HepG2 (cell line): ENCODE measurements around the gene PKD2L1. TPM values are rescaled to one million over a fixed set of nuclear protein-coding genes. Genes with fewer than 3 reads are reported as not detected.

Source experiments
- BHLHE40 ChIP-seq: IDR thresholded peaks from 2 replicates; pipeline ENCODE4 v1.6.1; 2011; ENCODE audit warnings: low read length, improper control_type of control experiment
- CHD4 ChIP-seq: fragments of 200-600 bp; sonication (generic); IDR thresholded peaks from 2 replicates; pipeline ENCODE4 v1.7.0; 2017; ENCODE audit warnings: mild to moderate bottlenecking, low read length, borderline replicate concordance
- FOXJ3 ChIP-seq: sonication (generic); formaldehyde crosslinking; IDR thresholded peaks from 2 replicates; pipeline ENCODE4 v1.4.0; 2020; ENCODE audit warnings: missing genetic modification reagents, mild to moderate bottlenecking, borderline replicate concordance
- FOXK2 ChIP-seq: fragments of 450-650 bp; IDR thresholded peaks from 2 replicates; pipeline ENCODE4 v1.6.1; 2016
- HNF4A ChIP-seq: sonication (generic); formaldehyde crosslinking; IDR thresholded peaks from 2 replicates; pipeline ENCODE4 v1.4.0; 2020; ENCODE audit warnings: missing genetic modification reagents
- KDM4B ChIP-seq: sonication (generic); formaldehyde crosslinking; IDR thresholded peaks from 2 replicates; pipeline ENCODE4 v1.4.0; 2020; ENCODE audit warnings: missing genetic modification reagents
- KLF6 ChIP-seq: IDR thresholded peaks from 2 replicates; pipeline ENCODE4 v1.8.0; 2016; ENCODE audit warnings: missing biosample characterization, missing genetic modification reagents
- MED1 ChIP-seq: sonication (generic); formaldehyde crosslinking; IDR thresholded peaks from 2 replicates; pipeline ENCODE4 v1.4.0; 2020; ENCODE audit warnings: missing genetic modification reagents
- MIER3 ChIP-seq: IDR thresholded peaks from 2 replicates; pipeline ENCODE4 v1.6.1; 2016; ENCODE audit warnings: missing compliant biosample characterization, borderline replicate concordance
- MTF2 ChIP-seq: sonication (generic); formaldehyde crosslinking; IDR thresholded peaks from 2 replicates; pipeline ENCODE4 v1.5.0; 2020; ENCODE audit warnings: missing genetic modification reagents, borderline replicate concordance
- NFYC ChIP-seq: IDR thresholded peaks from 2 replicates; pipeline ENCODE4 v1.6.1; 2016; ENCODE audit warnings: missing genetic modification reagents, missing compliant biosample characterization
- NPAS2 ChIP-seq: sonication (generic); formaldehyde crosslinking; IDR thresholded peaks from 2 replicates; pipeline ENCODE4 v1.8.0; 2022; ENCODE audit warnings: mild to moderate bottlenecking, missing genetic modification reagents, borderline replicate concordance
- POLR2A ChIP-seq, 2 experiments: IDR thresholded peaks; 2 replicates each; pipeline ENCODE4 v1.6.1; 2011; ENCODE audit warnings: low read depth in 2 of 2, low read length in 2 of 2, mild to moderate bottlenecking in 1 of 2, moderate library complexity in 1 of 2; ENCODE audit not compliant: insufficient read depth in 1 of 2
- RORA ChIP-seq: sonication (generic); formaldehyde crosslinking; IDR thresholded peaks from 2 replicates; pipeline ENCODE4 v1.5.0; 2020; ENCODE audit warnings: mild to moderate bottlenecking, missing genetic modification reagents, moderate library complexity
- SYNCRIP ChIP-seq: fragments of 200-400 bp; formaldehyde crosslinking; IDR thresholded peaks from 2 replicates; pipeline ENCODE4 v1.6.1; 2018; ENCODE audit warnings: mild to moderate bottlenecking, low read depth, low read length; ENCODE audit not compliant: insufficient read depth
- ZFP37 ChIP-seq: sonication (generic); formaldehyde crosslinking; IDR thresholded peaks from 2 replicates; pipeline ENCODE4 v1.4.0; 2020; ENCODE audit warnings: missing genetic modification reagents, borderline replicate concordance
- ZNF749 ChIP-seq: sonication (generic); formaldehyde crosslinking; IDR thresholded peaks from 2 replicates; pipeline ENCODE4 v1.8.0; 2022; ENCODE audit warnings: mild to moderate bottlenecking, missing genetic modification reagents, moderate library complexity, borderline replicate concordance
- ZNF772 ChIP-seq: sonication (generic); formaldehyde crosslinking; IDR thresholded peaks from 2 replicates; pipeline ENCODE4 v1.5.0; 2020; ENCODE audit warnings: mild to moderate bottlenecking, missing genetic modification reagents
- ZNF816 ChIP-seq: sonication (generic); formaldehyde crosslinking; IDR thresholded peaks from 2 replicates; pipeline ENCODE4 v1.8.0; 2022; ENCODE audit warnings: missing genetic modification reagents, mild to moderate bottlenecking, borderline replicate concordance
- ZNF83 ChIP-seq: sonication (generic); formaldehyde crosslinking; IDR thresholded peaks from 2 replicates; pipeline ENCODE4 v1.4.0; 2020; ENCODE audit warnings: missing genetic modification reagents, mild to moderate bottlenecking, borderline replicate concordance
- polyA plus RNA-seq, 8 experiments: library from polyadenylated mRNA; depleted of rRNA in 3 of 8; stranded (reverse) in 7 of 8; unstranded in 1 of 8; fragments of >200 nt; fragmentation: Illumina TruSeq in 4 of 8; extraction: Trizol in 4 of 8; gene quantifications; 2 replicates each; pipeline versions ENCODE4 v1.2.1 to v1.2.3, GENCODE V29; 2011 to 2016; ENCODE audit warnings: low read depth in 4 of 8, missing spikeins in 1 of 8, mixed read lengths in 1 of 8; ENCODE audit not compliant: insufficient read depth in 1 of 8
- total RNA-seq, 5 experiments: library from RNA; depleted of rRNA; stranded (reverse); fragments of >200 nt; fragmentation: Illumina TruSeq; extraction: Trizol; gene quantifications; 2 replicates each; pipeline ENCODE4 v1.2.3, GENCODE V29; 2016; ENCODE audit warnings: low read depth in 1 of 5
- TF ChIP-seq, protein P1 (sequence below), 2 experiments: sonication (generic) in 1 of 2; formaldehyde crosslinking in 1 of 2; IDR thresholded peaks; 2 replicates each; pipeline versions ENCODE4 v1.4.0 to v1.6.1; 2018 to 2020; ENCODE audit warnings: missing genetic modification reagents in 2 of 2, borderline replicate concordance in 1 of 2, low read depth in 1 of 2, mild to moderate bottlenecking in 1 of 2, missing biosample characterization in 1 of 2
- TF ChIP-seq, protein P2 (sequence below): IDR thresholded peaks from 2 replicates; pipeline ENCODE4 v1.6.1; 2016; ENCODE audit warnings: missing compliant biosample characterization, missing genetic modification reagents, borderline replicate concordance
- TF ChIP-seq, protein P3 (sequence below): IDR thresholded peaks from 2 replicates; pipeline ENCODE4 v1.6.1; 2016; ENCODE audit warnings: missing biosample characterization, missing genetic modification reagents, low read depth
- TF ChIP-seq, protein P4 (sequence below): sonication (generic); formaldehyde crosslinking; IDR thresholded peaks from 2 replicates; pipeline ENCODE4 v1.5.1; 2020; ENCODE audit warnings: mild to moderate bottlenecking, missing genetic modification reagents, moderate library complexity

Gene PKD2L1
- total and polyA plus RNA-seq, 2 of the 13 experiments (the other 11 are each of a cell fraction or from before 2014, with no cell fraction given) = 0.07 to 0.15 TPM

DNA sequence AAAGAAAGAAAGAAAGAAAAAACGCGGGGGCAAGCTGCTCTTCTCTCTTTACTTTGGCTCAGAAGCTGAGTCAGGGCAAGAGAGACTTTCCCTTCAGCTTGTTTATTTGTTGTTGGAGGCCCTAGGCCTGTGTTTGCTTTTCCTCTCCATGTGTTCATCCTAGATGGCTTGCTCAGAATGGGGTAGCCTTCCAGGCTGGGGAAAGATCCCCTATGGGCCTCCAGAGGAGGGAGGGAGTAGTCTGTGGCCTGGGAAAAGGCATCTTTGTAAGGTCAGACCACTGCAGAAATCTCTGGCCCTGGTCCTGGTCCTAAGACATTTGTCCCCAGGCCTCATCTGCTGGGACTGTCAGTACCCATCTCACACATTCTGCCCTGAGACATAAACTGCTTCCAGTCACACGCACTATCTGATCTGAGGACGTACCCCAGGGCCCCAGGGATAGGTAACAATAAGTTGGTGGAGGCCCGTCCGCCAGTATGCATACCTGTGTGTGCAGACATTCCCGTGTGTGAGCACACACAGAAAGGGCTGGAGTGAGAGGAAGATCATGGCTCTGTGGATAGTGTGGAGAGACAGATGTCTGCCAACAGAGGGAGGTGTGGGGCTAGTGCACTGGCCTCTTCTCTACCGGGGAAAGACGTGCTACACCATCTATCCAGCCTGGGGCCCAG lies 12.1 kb upstream of the PKD2L1 start (continued):
- TF ChIP-seq ZFP37 (CRISPR knock-in tag) (no peak), RORA (CRISPR knock-in tag) (no peak), MTF2 (CRISPR knock-in tag) (0 out of 2 replicates have a peak, but pooled peaks have one; percentile 5), KLF6 (0 out of 2 replicates have a peak, but pooled peaks have one; percentile 35), ZNF749 (CRISPR knock-in tag) (0 out of 2 replicates have a peak, but pooled peaks have one; percentile 25), ZNF772 (CRISPR knock-in tag) (0 out of 2 replicates have a peak, but pooled peaks have one; percentile 42), KDM4B (CRISPR knock-in tag) (peak; percentile 66; the same call in 1 of the 2 replicates), FOXK2 (peak; percentile 76), NPAS2 (CRISPR knock-in tag) (no peak), FOXJ3 (CRISPR knock-in tag) (peak; percentile 31; the same call in 1 of the 2 replicates), POLR2A (IDR thresholded peaks at IDR 0.05; ENCODE audit: insufficient read depth in 1 of 2, low read depth in 2 of 2, low read length in 2 of 2) (peak; percentile 22 to 37; a peak in 1 of 4 replicates), MIER3 (0 out of 2 replicates have a peak, but pooled peaks have one; percentile 13), CHD4 (no peak), ZNF816 (CRISPR knock-in tag) (no peak; the same call in 1 of the 2 replicates), HNF4A (CRISPR knock-in tag) (0 out of 2 replicates have a peak, but pooled peaks have one; percentile 4), BHLHE40 (peak; percentile 17; the same call in 1 of the 2 replicates), NFYC (CRISPR knock-in tag) (0 out of 2 replicates have a peak, but pooled peaks have one; percentile 9), SYNCRIP (no peak), MED1 (peak; percentile 65), ZNF83 (CRISPR knock-in tag) (0 out of 2 replicates have a peak, but pooled peaks have one; percentile 53)
- TF ChIP-seq, protein P1, sequence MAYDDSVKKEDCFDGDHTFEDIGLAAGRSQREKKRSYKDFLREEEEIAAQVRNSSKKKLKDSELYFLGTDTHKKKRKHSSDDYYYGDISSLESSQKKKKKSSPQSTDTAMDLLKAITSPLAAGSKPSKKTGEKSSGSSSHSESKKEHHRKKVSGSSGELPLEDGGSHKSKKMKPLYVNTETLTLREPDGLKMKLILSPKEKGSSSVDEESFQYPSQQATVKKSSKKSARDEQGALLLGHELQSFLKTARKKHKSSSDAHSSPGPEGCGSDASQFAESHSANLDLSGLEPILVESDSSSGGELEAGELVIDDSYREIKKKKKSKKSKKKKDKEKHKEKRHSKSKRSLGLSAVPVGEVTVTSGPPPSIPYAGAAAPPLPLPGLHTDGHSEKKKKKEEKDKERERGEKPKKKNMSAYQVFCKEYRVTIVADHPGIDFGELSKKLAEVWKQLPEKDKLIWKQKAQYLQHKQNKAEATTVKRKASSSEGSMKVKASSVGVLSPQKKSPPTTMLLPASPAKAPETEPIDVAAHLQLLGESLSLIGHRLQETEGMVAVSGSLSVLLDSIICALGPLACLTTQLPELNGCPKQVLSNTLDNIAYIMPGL (CRISPR knock-in tag; IDR thresholded peaks at IDR 0.05; ENCODE audit: borderline replicate concordance in 1 of 2, low read depth in 1 of 2) = peak; percentile 75 to 97
- TF ChIP-seq, protein P2, sequence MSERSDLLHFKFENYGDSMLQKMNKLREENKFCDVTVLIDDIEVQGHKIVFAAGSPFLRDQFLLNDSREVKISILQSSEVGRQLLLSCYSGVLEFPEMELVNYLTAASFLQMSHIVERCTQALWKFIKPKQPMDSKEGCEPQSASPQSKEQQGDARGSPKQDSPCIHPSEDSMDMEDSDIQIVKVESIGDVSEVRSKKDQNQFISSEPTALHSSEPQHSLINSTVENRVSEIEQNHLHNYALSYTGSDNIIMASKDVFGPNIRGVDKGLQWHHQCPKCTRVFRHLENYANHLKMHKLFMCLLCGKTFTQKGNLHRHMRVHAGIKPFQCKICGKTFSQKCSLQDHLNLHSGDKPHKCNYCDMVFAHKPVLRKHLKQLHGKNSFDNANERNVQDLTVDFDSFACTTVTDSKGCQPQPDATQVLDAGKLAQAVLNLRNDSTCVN (CRISPR knock-in tag) = no peak
- TF ChIP-seq, protein P3, sequence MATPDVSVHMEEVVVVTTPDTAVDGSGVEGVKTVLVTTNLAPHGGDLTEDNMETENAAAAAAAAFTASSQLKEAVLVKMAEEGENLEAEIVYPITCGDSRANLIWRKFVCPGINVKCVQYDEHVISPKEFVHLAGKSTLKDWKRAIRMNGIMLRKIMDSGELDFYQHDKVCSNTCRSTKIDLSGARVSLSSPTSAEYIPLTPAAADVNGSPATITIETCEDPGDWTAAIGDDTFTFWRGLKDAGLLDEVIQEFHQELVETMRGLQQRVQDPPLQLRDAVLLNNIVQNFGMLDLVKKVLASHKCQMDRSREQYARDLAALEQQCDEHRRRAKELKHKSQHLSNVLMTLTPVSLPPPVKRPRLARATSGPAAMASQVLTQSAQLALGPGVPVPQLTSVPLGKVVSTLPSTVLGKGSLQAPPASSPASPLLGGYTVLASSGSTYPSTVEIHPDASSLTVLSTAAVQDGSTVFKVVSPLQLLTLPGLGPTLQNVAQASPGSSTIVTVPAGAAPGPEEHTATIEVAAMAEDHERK (CRISPR knock-in tag) = no peak
- TF ChIP-seq, protein P4, sequence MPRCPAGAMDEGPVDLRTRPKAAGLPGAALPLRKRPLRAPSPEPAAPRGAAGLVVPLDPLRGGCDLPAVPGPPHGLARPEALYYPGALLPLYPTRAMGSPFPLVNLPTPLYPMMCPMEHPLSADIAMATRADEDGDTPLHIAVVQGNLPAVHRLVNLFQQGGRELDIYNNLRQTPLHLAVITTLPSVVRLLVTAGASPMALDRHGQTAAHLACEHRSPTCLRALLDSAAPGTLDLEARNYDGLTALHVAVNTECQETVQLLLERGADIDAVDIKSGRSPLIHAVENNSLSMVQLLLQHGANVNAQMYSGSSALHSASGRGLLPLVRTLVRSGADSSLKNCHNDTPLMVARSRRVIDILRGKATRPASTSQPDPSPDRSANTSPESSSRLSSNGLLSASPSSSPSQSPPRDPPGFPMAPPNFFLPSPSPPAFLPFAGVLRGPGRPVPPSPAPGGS (CRISPR knock-in tag) = 0 out of 2 replicates have a peak, but pooled peaks have one; percentile 12
